ENCODE results near the gene SHISA2.

DNA sequence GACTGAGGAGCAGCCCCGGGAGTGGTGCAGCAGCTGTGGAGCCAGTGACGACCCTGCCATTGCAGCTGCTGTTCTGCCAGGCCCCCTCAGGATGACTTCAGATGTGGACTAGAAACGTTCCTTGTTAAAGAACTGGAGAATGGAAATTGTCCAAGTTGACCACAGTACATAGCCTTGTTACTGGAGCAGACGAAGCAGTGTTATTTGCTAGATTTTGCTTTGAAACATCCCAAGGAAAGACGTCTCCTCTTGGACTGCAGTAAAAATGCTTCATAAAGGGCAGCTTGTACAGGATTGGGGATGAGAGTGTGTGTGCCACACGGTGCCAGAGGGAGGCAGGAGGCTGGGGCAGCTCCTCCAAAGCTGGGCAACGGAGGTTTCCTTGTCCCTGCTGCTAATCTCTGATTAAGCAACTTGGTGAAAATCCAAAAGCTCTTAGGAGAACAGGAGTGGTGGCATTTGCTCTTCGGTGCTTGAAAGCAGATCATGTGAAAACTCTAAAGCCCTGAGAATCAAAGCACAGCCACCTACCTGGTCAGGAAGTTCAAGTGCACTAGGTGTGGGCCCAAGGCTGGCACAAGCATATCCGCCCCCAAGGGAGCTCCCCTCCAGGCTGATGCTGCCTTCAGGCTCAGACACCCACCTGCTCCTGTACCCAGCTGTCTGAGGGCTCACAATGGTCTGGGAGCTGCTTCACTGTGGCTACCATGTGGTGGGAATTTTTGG, 34.5 kb downstream of the SHISA2 start:
- TF ChIP-seq EP300 (IDR thresholded peaks at IDR 0.05) = no peak
- TF ChIP-seq, protein P1, sequence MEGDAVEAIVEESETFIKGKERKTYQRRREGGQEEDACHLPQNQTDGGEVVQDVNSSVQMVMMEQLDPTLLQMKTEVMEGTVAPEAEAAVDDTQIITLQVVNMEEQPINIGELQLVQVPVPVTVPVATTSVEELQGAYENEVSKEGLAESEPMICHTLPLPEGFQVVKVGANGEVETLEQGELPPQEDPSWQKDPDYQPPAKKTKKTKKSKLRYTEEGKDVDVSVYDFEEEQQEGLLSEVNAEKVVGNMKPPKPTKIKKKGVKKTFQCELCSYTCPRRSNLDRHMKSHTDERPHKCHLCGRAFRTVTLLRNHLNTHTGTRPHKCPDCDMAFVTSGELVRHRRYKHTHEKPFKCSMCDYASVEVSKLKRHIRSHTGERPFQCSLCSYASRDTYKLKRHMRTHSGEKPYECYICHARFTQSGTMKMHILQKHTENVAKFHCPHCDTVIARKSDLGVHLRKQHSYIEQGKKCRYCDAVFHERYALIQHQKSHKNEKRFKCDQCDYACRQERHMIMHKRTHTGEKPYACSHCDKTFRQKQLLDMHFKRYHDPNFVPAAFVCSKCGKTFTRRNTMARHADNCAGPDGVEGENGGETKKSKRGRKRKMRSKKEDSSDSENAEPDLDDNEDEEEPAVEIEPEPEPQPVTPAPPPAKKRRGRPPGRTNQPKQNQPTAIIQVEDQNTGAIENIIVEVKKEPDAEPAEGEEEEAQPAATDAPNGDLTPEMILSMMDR (IDR thresholded peaks at IDR 0.05) = no peak

Data from suprapubic skin (tissue), 3 donors.